Dedifferentiated amniotic fluid mesenchymal stem cell (primary cell): ENCODE data around the gene CRACDL.

Experiments
- DNase-seq: peaks from one replicate; pipeline ENCODE4 v3.0.0-alpha.2; 2016; ENCODE audit errors: extremely low spot score

CRACDL gene

GRCh38 chr2:98803405-98804264 lies 132.4 kb downstream of the CRACDL start:
- no peak for DNase-seq

- no peak for DNase-seq
Observed at GRCh38 chr2:98802344-98802743, 133.7 kb downstream of the CRACDL start.

- DNase-seq, result no peak
Observed at GRCh38 chr2:98801921-98802321, 134.1 kb downstream of the CRACDL start.

GRCh38 chr2:98801286-98801685 lies 134.7 kb downstream of the CRACDL start:
- DNase-seq, result no peak

DNA sequence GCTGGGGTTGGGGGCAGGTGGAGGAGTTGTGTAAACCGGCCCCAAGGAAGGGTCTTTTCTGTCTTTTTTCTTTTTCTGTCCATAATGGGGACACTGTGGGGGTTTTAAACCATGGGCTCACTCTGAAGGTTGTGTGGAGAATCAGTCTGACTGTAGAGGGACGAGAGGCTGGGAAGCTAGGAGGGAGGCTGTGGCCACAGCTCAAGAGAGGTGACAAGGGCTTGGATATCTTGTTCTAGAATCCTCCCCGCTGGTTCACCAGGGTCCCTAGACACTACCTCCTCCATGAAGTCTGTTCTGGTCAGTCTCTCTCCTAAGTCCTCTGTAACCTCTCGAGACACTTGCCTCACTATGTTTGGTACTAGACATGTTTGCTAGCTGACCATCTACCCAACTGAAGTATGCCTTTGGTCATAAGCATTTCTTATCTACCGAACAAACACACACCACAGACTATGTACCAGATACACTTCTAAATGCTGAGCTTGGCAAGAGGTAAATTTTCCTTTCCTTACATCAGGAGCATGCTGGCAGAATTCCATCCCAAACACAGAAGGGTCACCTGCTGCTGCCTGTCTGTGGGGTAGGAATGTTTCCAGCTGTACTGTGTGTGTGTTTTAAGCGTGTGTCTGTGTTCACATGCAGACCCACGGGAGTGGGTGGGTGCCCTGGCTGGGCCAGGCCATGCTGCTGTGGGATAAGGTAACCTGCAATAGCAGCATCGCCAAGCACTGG lies 135.5 kb downstream of the CRACDL start:
- DNase-seq, result no peak

DNA sequence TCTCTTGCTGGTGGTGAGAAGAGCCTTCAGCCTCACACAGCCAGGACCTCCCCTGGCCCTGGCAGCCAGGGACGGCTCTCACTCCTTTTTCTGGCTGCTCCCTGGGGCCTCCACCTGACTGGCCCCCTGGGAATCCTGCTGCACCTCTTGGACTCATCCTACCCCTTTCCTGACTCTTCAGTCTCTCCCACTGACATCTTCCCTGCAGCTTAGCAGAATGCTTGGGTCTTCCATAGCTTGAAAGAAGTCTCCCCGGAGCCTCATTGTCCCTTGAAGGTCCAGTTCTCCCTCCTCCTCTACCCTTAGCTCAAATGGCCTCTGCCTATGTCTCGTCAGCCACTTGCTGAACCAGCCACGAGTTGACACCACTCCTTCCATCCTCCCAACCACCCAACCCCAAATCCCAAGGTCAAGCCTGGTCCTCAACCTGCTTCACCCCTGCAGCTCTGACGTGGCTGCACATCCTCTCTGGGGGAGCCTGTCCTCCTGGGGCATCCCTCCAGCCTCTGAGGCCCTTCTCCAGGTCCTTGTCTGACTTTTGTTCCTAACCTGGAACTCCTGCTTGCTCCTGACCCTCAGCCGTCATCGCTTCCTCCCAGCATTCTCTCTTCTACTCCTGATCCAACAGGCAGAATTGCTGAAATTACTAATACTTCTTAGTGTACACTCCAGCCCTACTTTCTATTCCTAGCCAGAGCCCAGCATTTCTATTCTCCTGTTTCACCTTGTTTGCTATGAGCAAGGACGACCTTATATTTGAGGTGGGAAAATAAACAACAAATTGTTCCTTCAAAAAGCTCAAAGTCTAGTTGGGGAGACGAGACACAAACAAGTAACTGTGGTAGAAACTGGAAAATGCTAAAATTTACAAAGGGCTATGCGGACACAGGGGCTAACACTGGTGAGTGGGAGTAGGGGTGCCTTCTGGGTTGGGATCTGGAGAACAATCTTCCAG lies 136.4 kb downstream of the CRACDL start:
- no peak for DNase-seq

DNA sequence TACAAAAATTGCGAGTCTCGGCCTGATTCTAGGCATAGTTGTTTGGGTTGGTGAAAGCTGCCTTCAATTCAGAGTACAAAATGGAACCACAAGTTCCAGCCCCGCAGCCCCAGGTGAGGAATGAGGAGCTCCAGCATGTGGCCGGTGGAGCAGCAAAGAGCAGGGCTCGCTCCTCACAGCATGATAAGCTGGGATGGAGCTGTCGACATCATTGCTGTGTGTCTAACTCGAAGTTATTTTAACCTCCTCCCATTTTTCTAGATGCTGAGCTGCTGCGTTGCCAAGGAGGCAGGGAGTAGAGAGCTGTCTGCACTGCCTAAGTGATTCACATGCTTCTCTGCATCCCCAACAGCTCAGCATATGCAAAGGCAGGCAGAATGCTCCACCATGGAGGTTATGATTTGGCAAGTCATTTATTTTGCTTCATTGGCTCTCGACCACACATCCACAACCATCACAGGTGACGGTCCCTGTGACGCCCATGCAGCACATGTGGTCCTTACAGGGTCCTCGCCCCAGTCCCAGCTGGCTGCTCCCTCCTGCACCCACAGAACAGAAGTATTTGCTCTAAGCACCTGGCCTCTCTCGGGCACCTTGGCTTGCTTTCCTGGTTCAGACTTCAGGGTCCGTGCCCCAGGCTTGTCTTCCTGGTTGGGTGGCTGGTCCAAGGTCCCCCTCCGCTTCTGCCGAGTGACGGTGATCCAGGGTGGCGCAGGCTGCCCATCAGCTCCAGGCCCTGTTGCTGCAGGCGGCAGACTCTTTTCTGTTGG lies 139.1 kb downstream of the CRACDL start:
- DNase-seq, result no peak

GRCh38 chr2:98795891-98796676 lies 139.9 kb downstream of the CRACDL start:
- no peak for DNase-seq

- no peak for DNase-seq
Observed at GRCh38 chr2:98793897-98794830, 141.9 kb downstream of the CRACDL start.

GRCh38 chr2:98793275-98793674 lies 142.8 kb downstream of the CRACDL start:
- no peak for DNase-seq

GRCh38 chr2:98790221-98790620 lies 145.8 kb downstream of the CRACDL start:
- DNase-seq, result no peak

- no peak for DNase-seq
Observed at GRCh38 chr2:98787700-98788099, 148.3 kb downstream of the CRACDL start.

- no peak for DNase-seq
Observed at GRCh38 chr2:98786179-98786578, 149.8 kb downstream of the CRACDL start.

- DNase-seq, result no peak
Observed at GRCh38 chr2:98782570-98782969, 153.5 kb downstream of the CRACDL start.

DNA sequence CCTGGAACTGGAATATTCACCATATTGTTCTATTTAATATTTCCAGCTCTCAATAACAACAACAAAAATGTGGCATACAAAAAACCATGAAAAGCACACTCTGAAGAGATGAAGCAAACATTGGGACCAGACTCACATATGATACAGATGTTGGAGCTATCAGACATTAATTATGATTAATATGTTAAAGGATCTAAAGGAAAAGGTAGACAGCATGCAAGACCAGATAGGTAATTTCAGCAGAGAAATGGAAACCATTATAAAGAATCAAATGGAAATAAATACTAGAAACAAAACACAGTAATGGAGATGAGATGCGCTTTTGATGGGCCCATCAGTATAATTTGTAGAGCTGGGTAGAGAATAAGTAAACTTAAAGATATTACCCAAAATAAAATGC lies 154.2 kb downstream of the CRACDL start:
- DNase-seq, result no peak

DNA sequence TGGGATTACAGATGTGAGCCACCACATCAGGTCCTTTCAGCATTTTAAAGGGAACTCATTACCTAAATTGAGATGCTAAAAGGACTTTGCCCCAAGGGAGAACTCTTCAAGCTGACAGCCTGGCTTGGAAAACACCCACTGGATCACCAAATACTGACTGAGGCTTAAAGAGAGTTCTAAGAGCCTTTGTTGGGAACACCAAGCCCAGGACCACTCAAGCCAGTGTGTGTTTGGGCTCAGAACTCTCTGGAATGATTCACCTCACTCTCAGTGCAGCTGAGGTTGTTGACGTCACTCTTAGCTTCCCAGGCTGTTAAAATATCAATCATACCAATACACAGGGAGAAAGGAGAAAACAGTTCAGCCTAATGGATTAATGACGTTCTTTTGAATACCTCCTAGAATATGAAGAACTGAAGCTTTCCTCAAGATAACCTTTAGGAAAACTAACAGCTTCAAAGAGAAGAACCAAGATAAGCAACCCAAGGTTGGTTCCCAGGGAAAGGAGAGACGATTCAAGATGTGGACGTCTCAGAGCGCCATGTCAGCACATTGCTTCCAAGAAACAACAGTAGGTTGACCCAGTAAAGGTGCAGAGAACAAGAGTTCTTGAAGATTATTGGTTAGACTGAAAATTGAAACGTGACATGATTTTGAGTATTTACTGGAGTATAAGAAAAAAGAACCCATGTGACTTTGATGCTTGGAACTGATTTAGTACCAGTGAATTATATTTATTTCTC lies 157.1 kb downstream of the CRACDL start:
- DNase-seq, result no peak

GRCh38 chr2:98778151-98778550 lies 157.9 kb downstream of the CRACDL start:
- DNase-seq, result no peak

- no peak for DNase-seq
Observed at GRCh38 chr2:98777710-98778109, 158.3 kb downstream of the CRACDL start.

GRCh38 chr2:98777076-98777475 lies 158.9 kb downstream of the CRACDL start:
- DNase-seq, result no peak
